ENCODE data around the gene SIX3.

Gene SIX3

DNA sequence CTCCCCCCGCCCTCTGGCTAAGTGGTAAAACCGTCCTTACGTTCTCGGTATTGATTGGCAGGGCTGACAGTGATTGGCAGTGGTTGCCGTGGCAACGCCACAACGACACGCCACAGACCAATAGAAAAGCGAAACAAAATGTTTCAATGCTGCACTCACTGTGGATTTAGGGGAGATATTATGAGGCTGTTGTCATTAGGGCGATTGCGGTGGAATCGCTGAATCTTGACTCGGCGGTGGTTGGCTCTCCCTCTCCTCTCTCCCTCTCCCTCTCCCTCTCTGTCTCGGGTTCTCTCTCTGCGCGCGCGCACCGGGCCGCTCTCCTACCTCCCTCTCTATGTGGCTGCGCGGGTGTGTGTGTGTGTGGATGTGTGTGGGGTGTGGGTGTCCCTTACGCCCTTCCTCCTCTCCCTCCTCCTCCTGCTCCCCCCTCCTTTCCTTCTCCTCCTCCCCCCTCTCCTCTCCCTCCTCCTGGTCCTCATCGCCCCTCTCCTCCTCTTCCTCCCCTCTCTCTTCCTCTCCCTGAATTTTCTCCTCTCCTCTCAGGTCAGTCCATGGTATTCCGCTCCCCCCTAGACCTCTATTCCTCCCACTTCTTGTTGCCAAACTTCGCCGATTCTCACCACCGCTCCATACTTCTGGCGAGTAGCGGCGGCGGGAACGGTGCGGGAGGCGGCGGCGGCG is at the start of gene SIX3:
SIX3 (plus strand) TSS at position 152 of the 684 bp plus-strand sequence; CDS start at position 555, 403 bp downstream.
- DNase-seq = no peak

DNA sequence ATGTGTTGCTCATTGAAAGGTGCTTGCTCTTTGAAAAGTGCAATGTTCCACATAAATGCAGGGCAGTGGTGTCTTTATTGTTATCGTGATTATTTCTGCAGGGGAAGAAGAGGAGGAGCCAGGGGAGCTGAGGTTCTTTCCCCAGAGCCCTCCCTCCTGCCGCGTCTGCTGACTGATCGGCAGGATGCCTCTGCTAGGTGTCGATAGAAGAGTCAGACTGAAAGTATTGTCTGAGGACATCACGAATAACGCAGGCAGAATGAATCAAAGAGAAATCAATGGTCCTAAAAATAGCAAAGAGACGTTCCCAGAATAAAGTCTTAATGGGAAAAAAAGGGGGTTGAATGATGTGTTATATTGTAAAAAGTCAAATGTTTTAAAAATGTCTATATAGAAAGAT is 47.4 kb upstream of the SIX3 start:
- DNase-seq = no peak

DNA sequence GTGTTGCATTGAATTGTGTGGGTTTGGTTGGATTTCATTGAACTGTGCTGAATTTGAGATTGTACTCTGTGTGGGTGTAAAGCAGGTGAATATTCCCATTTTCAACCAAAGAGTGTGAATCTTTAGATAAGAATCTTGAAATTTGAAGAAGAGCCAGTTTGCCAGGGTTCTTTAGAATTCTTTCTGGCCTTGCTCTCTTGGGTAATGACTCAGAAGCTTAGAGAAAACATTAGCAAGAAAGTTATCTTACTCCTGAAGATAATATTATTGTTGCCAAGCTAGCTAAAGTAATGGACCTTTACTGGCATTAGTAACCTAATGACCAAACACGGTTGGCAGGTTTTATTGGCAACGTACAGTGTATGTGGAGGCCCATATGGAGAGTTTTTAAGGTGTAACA is 46.4 kb upstream of the SIX3 start:
- no peak for DNase-seq

DNA sequence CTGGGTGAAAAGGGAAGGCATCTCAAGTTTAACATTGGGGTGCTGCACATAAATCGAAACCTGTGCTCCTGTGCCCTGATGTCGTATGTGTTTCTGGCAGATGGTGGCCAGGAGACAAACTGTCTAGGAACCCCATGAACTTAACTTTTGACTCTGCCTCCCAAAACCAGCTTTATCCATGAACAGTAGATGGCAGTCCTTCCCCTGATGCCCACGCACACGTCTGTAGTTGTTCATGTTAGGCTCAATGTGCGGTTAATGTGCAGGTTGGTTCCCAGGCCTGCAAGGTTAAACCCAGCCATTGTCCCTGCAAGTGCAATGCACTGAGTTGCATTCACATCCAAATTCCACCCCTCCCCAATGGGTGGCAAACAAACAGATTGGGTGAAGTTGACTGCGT is 44.1 kb upstream of the SIX3 start:
- no peak for DNase-seq

DNA sequence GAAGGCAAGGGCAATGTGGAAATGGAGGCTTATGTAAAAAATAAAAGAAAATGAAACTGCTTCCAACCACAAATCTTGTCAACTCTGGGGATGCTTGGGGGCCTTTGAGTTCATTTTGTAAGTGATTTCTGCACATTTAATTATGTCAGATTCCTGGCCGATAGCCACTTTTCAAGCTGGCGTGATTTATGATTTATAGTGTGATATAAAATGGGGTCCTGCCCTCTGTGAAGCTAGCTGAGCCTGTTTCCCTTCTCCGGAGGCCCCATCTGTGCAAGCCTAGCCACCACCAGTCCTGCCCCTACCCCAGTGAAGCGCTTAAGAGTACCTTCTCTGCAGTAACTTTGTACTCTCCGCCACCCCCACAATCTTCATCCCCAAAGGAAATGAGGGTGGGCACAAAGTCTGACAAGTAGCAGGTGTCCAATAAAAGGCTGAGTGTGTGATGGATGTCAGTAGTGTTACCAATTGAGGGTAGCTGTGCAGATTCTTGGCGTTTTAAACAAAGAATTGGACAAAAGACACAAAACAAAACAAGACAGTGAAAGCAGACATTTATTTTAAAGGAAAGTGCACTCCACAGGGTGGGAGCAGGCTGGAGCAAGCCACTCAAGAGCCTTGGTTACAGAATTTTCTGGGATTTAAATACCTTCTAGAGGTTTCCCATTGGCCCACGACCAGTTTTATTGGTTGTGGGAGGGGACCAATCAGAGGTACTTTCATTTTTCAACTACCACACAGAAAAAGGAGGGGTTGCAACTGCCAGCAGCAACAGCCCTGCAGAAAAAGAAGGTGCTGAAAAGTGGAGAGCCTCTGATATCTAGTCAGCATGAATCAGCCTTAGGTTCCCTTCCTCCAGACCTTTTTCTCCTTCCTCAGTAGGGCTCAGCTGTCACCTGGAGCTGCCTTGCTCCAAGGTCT is 39.0 kb upstream of the SIX3 start:
- no peak for DNase-seq

DNA sequence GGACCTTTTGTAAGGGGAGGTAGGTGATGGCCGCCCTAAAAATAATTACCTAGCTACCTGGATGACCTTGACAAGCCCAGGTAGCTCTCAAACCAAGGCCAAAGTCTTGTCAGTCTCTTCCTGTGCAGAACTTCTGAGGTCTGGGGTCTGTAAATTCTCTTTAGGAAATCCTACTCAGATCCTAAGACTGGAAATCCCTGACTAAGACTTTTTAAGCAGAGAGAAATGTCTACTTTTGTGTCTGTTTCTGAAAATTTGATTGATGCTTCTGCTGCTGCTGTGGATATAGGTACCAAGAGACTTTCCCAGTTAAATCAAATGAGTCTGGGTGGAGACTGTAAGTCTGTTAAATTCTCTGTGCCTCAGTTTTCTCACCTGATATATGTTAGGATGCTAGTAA is 36.9 kb upstream of the SIX3 start:
- DNase-seq = no peak

DNA sequence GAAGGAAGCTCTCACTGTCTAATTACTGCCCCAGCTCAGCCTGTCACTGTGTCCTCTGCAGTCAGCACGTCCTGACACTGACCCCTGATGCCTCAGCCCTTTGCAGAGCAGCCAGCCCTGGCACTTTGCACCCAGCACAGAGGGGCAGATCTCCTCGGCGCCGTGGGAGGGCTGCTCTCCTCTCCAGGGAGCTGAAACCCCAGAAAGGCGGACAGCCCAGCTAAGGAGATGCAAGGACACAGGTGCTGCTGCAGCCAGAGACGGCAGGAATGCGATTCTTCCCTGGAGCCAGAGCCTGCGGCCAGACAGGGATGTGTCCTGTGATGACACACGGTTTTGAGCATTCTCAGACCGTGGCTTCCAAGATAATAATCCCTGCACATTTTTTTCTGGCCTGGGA is 34.5 kb upstream of the SIX3 start:
- peak; percentile 3 for DNase-seq

DNA sequence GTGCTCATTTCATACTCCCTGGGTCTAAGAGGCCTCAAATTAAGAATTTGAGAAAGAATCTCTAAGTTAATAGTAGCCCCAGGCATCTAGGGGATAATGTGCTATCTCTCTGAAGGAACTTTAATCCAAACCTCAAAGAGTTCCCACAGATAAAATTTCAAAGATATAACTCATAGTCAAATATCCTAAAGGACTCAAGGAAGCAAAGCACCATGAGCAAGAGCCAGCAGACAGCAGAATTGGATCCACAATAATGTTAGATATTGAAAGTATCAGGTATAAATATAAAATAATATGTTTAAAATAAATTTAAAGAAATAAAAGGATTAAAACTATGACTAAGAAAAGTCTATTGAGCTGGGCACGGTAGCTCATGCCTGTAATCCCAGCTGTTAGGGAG is 31.7 kb upstream of the SIX3 start:
- DNase-seq = no peak

DNA sequence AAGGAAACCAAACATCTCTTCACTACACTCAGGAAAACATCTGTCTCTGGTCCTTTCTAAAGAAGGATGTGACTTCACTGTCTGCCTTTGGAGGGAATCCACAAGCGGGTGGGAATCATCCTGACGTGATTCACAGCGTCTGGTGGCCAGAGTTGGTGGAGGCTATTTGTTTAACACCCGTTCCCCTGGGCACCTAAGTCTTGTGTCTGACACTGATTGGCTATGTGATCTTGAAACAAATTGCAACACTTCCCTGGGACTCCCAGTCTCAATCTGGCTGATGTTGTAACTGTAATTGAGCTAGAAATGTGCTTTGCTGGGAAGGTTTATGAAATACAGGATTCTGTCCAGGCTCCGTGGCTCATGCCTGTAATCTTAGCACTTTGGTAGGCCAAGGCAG is 28.8 kb upstream of the SIX3 start:
- peak; percentile 18 for DNase-seq

DNA sequence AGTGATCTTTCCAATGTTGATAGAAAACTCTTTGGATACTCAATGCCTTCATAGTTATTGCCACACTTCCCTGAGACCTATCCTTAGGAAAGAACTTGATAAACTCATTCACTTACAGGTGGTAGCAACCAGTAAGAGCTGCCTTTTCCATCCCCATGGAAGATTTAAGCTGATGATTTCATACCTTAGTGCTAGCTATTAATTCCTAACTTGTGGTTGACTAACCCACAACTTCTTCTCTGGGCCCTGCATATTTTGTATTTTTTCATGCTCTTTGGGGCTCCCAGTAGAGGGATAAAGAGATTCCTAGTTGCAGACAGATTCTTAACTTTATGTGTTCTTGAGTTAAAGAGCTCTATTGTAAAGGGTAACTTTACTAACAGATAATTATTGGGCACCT is 25.2 kb upstream of the SIX3 start:
- DNase-seq = no peak

DNA sequence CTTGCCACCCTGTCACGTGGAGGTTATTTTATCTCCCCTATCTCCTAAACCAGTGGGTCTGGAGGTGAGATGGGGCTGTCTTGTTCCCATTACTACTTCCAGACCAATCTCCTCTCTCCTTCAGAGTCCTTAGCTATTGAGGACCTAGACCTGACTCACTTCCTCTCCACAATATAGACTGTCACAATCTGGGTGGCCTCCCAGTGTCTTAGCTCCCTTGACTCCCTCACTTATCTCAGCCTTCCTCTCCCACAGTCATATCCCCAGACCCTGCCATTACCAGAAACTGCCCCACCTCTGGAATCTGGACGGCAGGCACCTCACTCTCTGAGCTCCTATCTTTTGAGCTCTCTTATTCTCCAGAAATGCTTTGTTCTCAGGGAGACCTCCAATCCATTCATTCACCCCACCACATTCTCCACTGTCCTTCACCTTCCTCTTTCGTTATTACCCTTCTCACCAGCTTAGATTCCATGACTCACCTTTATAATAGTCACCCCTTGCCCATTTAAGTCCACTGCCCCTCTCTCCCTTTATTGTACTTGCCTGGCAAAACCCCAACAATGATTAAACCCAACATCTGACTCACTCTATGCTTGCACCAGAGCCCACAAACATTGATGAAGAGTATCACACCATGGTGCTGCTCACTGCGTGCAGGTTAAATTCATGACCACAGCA is 23.3 kb upstream of the SIX3 start:
- no peak for DNase-seq

DNA sequence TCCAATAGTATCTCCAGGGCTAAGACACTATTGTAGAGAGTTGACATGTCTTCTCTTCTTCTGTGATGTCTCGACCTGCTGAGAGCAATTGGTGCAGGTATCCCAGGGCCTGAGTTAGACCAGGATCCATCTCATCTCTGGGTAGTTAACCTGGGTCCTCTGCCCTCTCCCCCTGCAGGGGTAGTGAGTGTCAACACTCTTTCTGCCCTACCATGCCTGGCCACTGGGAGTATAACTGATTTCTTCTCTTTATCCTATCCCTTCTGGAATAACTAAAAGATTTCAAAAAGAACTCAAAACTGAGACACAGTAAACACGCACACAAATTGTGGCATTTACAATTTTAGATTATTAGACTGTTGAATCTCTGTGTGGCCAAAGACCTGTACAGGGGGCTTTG is 20.8 kb upstream of the SIX3 start:
- DNase-seq = no peak

DNA sequence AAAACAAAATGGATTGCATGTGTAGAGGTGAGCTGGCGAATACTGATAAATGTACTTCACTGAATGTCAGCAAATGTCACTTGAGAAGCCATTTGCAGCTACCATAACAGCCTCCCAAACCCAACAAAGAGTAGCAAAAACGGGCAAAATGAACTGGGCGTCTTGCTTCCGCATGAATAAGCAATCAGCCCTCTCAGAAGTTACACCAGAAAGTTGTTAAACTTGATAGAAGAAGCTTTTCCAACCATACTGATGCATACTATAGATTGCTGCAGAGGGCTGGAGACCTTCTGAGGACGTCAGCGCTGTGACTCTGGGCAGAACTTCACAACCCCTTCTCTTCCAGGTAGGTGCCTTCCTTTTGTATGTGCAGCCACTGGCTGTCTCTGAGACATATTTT is 18.7 kb upstream of the SIX3 start:
- no peak for DNase-seq

DNA sequence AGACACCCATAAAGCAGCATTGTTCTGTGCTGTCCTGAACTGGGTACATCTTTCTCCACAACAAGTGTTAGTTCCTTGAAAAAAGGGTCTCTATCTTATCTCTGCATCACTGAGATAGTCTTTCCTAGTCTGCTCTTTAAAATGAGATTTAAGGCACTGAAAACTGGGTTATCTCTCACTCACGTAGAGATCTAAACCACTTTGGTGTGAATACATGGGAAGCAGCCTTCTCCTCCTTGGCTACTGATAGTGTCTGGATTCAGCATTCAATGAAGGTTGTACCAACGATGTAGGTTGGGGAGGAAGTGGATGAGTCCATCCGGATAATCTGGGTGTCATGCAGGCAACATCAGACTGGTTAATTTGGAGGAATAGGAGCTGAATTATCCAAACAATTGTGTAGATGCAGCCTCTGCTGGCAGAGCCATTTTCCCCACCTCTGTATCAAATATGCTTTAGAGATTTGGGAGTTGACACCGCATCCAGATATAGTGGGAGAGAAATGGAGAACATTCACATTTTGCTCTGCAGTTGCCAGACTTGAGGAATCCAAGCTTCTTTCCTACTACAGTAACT is 15.9 kb upstream of the SIX3 start:
- no peak for DNase-seq

DNA sequence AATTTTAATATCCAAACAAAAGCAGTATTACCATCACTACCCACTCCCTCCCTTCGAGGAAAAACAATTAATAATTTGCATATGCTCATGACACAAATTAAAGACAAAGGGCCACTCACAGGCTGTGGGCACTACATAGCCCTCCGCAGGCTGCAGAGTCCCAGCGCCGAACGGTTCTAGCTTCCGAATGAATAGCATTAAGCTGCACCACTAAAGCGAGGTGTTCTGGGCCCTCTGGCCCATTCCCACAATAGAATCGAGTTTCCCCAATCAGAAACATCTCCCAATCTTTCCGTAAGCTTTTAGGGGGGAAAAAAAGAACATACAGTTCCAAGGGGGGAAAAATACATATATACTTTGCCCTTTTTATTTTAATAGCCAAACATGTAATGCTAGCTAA is 14.5 kb upstream of the SIX3 start:
- DNase-seq = no peak

DNA sequence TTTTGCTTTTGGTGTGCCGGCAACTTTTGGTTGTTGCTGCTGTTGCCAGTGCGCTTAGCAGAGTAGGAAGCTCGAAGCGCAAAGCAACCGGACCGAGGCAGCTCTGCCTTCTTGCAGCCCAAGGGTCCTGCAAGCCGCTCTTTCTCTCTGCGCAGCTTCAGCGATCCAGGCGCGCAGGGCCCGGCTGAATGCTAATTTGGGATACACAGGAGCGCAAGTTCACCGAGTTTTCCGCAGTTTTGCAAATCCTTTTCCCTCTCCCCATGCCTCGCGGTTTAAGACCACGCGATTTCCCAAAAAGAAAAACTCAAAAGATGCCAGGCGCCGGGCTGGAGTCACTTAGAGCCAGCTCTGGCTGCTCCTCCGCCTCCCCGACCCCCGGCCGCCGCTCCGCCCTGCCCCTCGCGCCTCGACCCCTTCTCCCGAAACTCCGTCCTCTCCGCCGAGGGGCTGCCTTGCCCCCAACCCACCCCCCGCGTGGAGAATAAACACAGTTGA is 13.5 kb upstream of the SIX3 start:
- DNase-seq = no peak

DNA sequence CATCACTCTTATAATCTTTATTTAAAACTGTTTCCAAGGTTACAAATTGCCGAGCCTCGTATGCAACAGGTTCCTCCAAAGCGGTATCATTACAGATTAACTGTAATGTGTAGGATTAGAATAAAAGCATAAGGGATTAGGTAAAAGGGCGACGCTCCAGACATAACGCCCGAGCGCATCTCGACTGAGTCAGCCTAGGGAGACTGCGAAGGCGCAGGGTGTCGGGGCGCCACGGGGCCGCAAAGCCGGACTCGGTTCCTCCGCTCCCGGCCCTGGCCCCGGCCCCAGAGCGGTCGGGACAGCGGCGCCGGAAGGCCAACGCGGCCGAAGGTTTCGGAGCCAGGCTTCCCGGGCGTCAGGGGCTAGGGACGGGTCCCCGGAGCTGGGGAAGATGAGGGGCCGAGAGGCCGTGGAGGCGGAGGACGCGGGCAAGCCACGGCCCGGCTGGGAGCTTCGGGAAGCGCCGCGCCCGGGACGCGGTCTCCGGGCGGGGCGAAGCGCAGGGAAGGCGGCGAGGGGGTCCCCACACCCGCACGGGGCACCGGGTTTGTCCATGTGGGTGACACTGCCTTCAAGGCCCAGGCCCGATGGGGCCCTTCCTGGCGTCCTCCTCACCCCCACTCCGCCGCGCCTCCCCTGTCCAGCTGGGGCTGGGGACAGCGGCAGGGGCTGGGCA is 12.9 kb upstream of the SIX3 start:
- no peak for DNase-seq

DNA sequence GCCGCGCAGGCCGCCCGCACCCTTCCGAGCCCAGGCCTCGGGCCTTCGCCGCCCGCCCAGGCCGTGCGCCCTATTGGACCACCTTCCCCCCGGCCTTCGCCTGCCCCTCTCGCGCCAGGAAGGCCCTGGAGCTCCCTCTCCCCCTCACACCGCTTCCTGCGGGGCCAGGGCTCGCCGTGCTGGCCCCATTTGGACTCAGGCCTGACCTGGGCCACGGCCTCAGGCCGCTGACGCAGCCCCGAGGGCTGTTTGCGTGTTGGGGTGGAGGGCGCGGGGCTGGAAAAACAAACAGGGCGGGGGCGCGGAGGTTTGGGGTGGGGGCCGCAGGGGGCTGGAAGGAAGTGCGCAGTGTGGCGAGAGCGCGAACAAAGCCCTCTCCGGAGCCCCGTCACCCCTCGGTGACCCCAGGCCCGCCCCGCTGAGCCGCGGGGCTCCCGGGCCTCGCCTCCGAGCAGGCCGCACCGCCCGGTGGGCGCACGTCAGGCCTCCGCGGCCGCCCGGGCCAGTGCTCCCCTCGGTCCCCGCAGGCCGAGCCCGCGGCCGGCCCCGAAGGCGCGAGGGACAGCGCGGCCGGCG is 12.3 kb upstream of the SIX3 start:
- DNase-seq = no peak

DNA sequence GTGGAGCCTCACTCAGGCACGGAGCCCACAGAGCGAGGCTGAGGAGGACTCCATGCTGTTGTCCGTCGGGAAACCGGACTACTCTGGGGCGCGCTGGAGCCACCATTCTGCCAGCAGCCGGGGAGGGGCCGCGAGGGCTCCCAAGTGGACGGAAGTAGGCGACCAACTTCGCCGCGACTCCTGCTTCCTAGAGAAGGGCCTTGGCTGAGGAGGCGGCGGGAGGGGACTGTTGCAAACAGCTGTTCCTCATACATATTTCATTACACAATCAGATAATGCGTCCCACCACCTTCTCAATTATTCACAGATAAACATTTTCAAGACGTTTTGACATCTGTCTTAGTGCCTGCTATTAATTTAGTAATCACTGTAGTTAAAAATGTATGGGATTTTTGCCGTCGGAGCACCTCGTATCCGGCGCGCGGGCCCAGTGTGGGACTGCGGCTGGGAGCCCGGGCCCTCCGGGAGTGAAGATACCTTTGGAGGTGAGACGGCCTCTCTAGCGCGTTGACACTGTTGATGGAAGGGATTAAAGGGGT is 11.7 kb upstream of the SIX3 start:
- no peak for DNase-seq

DNA sequence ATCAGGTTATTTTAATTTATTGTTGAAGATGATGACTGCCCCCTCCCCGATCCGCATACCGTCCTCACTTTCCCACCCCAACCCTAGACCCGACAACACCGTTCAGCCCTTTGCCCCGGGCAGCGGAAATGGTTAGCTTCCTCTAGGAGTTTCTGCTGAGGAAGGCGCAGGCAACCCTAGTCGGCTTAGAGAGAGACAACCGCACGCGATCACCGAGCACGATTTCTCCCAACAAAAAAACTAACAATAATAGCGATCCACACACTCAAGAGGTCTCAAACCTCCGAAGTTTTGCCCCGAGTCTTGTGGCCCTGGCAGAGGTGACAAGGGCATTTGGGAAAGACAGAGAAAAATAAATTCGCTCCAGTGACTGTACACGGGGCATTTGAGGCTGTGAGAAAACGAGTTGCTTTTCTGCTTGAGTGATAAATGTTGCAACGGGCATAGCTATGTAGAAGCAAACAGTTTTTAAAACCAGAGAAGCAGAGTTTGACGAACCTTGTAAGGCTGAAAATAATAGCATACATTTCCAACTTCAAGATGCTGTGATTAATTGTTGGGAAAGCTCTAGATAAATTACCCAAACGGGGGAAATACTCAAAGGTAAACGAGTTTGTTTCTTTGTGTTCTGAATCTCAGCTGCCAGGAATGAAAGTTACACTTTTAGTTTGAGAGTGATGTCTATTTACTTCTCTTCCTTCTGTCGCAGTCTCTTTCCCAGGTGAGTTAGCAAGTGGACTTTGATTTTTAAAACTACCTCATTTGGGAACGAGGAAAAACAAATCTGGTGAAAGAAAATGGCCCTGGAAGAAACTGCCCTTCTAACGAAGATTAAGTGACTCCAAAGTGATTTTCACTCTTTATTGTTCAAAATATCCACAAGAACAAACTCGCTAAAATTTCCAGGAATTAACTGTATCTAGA is 11.0 kb upstream of the SIX3 start:
- DNase-seq = no peak
